WTC11 (cell line): Measurements from ENCODE around the gene CAPN7. TPM values are rescaled to one million over a fixed set of nuclear protein-coding genes. Genes with fewer than 3 reads are reported as not detected.

ENCODE experiments used
- ATAC-seq: fragments of 200-7000 bp; cut with Tn5 transposase; 2 replicates; pipeline ENCODE4 v1.10.0; 2021; ENCODE audit warnings: mild to moderate bottlenecking, moderate library complexity
- CTCF ChIA-PET: fragments of 300-600 bp; sonication (Branson Sonifier 250); formaldehyde crosslinking; loops from one replicate; lab custom pipeline; 2021; ENCODE audit warnings: antibody characterized with exemption; lab: Charles Lee
- POLR2A ChIA-PET: fragments of 350-600 bp; sonication (Branson Sonifier 250); formaldehyde crosslinking; loops from one replicate; lab custom pipeline; 2021; ENCODE audit warnings: antibody characterized with exemption; lab: Charles Lee
- DNase-seq: peaks from one replicate; pipeline ENCODE4 v3.0.0; 2021; ENCODE audit warnings: low spot score
- H3K27ac Mint-ChIP-seq: 2 replicates; pipeline ENCODE4 v1.8.0; 2021; ENCODE audit warnings: mixed read lengths
- H3K27me3 Mint-ChIP-seq: 2 replicates; pipeline ENCODE4 v1.8.0; 2021; ENCODE audit warnings: low read depth, mild to moderate bottlenecking, moderate library complexity, mixed read lengths
- H3K36me3 Mint-ChIP-seq: 2 replicates; pipeline ENCODE4 v1.8.0; 2021; ENCODE audit warnings: mixed read lengths
- H3K4me1 Mint-ChIP-seq: 2 replicates; pipeline ENCODE4 v1.8.0; 2022; ENCODE audit warnings: mixed read lengths
- H3K4me3 Mint-ChIP-seq: 2 replicates; pipeline ENCODE4 v1.8.0; 2021; ENCODE audit warnings: mild to moderate bottlenecking, moderate library complexity, mixed read lengths
- H3K9me3 Mint-ChIP-seq: 2 replicates; pipeline ENCODE4 v1.8.0; 2021; ENCODE audit warnings: mixed read lengths
- FOXK1 ChIP-seq: sonication (generic); formaldehyde crosslinking; IDR thresholded peaks from 2 replicates; pipeline ENCODE4 v1.8.0; 2022; ENCODE audit warnings: mild to moderate bottlenecking, moderate library complexity, missing genetic modification reagents
- IRF2 ChIP-seq: sonication (generic); formaldehyde crosslinking; IDR thresholded peaks from 2 replicates; pipeline ENCODE4 v1.8.0; 2022; ENCODE audit warnings: low read depth, missing genetic modification reagents, borderline replicate concordance
- KAT7 ChIP-seq: sonication (generic); formaldehyde crosslinking; IDR thresholded peaks from 2 replicates; pipeline ENCODE4 v1.8.1; 2023; ENCODE audit warnings: missing genetic modification reagents, mild to moderate bottlenecking, borderline replicate concordance
- NFATC4 ChIP-seq: fragments of 250-450 bp; sonication (Bioruptor Pico); IDR thresholded peaks from 2 replicates; pipeline ENCODE4 v1.9.0; 2021; ENCODE audit warnings: mild to moderate bottlenecking
- NR3C1 ChIP-seq: sonication (generic); formaldehyde crosslinking; conservative IDR thresholded peaks from 2 replicates; pipeline ENCODE4 v1.8.1; 2023; ENCODE audit warnings: low read depth, mild to moderate bottlenecking, missing genetic modification reagents
- PRRX2 ChIP-seq: fragments of 250-450 bp; sonication (Bioruptor Pico); IDR thresholded peaks from 2 replicates; pipeline ENCODE4 v1.8.0; 2021; ENCODE audit warnings: mild to moderate bottlenecking
- SP1 ChIP-seq: sonication (generic); formaldehyde crosslinking; conservative IDR thresholded peaks from 2 replicates; pipeline ENCODE4 v1.8.1; 2022; ENCODE audit warnings: missing genetic modification reagents
- TP53 ChIP-seq: sonication (generic); formaldehyde crosslinking; IDR thresholded peaks from 2 replicates; pipeline ENCODE4 v1.8.1; 2023; ENCODE audit warnings: mild to moderate bottlenecking, missing genetic modification reagents
- ZNF121 ChIP-seq: sonication (generic); formaldehyde crosslinking; IDR thresholded peaks from 2 replicates; pipeline ENCODE4 v1.8.0; 2023; ENCODE audit warnings: missing genetic modification reagents
- ZNF232 ChIP-seq: sonication (generic); formaldehyde crosslinking; IDR thresholded peaks from 2 replicates; pipeline ENCODE4 v1.8.0; 2022; ENCODE audit warnings: mild to moderate bottlenecking, missing genetic modification reagents
- ZNF416 ChIP-seq: fragments of 250-450 bp; sonication (Bioruptor Pico); IDR thresholded peaks from 2 replicates; pipeline ENCODE4 v1.9.0; 2021; ENCODE audit warnings: mild to moderate bottlenecking, inconsistent platforms
- ZNF671 ChIP-seq: fragments of 250-450 bp; sonication (Bioruptor Pico); IDR thresholded peaks from 2 replicates; pipeline ENCODE4 v1.8.0; 2021; ENCODE audit warnings: mild to moderate bottlenecking
- total RNA-seq: library from RNA; stranded (reverse); gene quantifications from 3 replicates; pipeline ENCODE4 v1.2.3, GENCODE V29; 2021
- TF ChIP-seq, protein P1 (sequence below): sonication (generic); formaldehyde crosslinking; IDR thresholded peaks from 2 replicates; pipeline ENCODE4 v1.8.1; 2022; ENCODE audit warnings: low read depth, mild to moderate bottlenecking, moderate library complexity, missing genetic modification reagents, borderline replicate concordance
- TF ChIP-seq, protein P2 (sequence below): sonication (generic); formaldehyde crosslinking; IDR thresholded peaks from 2 replicates; pipeline ENCODE4 v1.8.1; 2023; ENCODE audit warnings: mild to moderate bottlenecking, moderate library complexity, missing genetic modification reagents
- TF ChIP-seq, protein P3 (sequence below): sonication (generic); formaldehyde crosslinking; IDR thresholded peaks from 2 replicates; pipeline ENCODE4 v1.8.0; 2022; ENCODE audit warnings: missing genetic modification reagents
- TF ChIP-seq, protein P4 (sequence below): fragments of 250-450 bp; sonication (Bioruptor Pico); IDR thresholded peaks from 2 replicates; pipeline ENCODE4 v1.9.0; 2021; ENCODE audit warnings: mild to moderate bottlenecking
- TF ChIP-seq, protein P5 (sequence below): sonication (generic); formaldehyde crosslinking; IDR thresholded peaks from 2 replicates; pipeline ENCODE4 v1.8.0; 2022; ENCODE audit warnings: mild to moderate bottlenecking, missing genetic modification reagents
- TF ChIP-seq, protein P6 (sequence below): sonication (generic); formaldehyde crosslinking; IDR thresholded peaks from 2 replicates; pipeline ENCODE4 v1.8.1; 2022; ENCODE audit warnings: mild to moderate bottlenecking, moderate library complexity, missing genetic modification reagents

Gene CAPN7
- total RNA-seq, 1 experiment from 2014 or later = 16.8 TPM

DNA sequence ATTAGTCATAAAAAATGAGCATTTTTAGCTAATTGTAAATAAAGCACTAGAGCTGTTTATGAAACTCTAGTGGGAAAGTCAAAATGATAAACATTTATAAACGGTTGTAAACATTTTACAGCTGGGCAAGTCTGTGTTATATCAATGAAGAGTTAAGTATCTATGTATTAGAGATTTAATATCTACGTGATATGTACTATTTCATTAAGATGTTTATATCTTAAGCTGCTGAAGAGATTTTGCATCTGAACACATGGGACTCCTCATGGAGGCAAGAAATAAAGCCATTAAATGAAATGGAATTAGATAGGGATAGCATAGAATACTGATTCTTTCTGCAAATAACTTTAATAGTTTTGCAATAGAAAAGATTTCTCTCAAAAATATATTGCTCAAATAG, 23.0 kb upstream of the CAPN7 start:
- ChIA-PET CTCF (no interaction called here), POLR2A (no interaction called here)
- Mint-ChIP-seq H3K27me3 (peaks cover 2% of the 10 kb centered on the region; the same call in 1 of the 2 replicates), H3K4me1 (peaks cover 35% of the 10 kb centered on the region), H3K36me3 (peaks cover 6% of the 10 kb centered on the region), H3K9me3 (peaks cover 8% of the 10 kb centered on the region), H3K4me3 (no peak overlapping the region), H3K27ac (no peak overlapping the region)
- DNase-seq (no peak), ATAC-seq (no peak)
- TF ChIP-seq, protein P1, sequence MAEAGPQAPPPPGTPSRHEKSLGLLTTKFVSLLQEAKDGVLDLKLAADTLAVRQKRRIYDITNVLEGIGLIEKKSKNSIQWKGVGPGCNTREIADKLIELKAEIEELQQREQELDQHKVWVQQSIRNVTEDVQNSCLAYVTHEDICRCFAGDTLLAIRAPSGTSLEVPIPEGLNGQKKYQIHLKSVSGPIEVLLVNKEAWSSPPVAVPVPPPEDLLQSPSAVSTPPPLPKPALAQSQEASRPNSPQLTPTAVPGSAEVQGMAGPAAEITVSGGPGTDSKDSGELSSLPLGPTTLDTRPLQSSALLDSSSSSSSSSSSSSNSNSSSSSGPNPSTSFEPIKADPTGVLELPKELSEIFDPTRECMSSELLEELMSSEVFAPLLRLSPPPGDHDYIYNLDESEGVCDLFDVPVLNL (CRISPR knock-in tag) = no peak
- TF ChIP-seq PRRX2 = no peak
- TF ChIP-seq IRF2 = no peak
- TF ChIP-seq, protein P2, sequence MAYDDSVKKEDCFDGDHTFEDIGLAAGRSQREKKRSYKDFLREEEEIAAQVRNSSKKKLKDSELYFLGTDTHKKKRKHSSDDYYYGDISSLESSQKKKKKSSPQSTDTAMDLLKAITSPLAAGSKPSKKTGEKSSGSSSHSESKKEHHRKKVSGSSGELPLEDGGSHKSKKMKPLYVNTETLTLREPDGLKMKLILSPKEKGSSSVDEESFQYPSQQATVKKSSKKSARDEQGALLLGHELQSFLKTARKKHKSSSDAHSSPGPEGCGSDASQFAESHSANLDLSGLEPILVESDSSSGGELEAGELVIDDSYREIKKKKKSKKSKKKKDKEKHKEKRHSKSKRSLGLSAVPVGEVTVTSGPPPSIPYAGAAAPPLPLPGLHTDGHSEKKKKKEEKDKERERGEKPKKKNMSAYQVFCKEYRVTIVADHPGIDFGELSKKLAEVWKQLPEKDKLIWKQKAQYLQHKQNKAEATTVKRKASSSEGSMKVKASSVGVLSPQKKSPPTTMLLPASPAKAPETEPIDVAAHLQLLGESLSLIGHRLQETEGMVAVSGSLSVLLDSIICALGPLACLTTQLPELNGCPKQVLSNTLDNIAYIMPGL (CRISPR knock-in tag) = no peak
- no peak for TF ChIP-seq NFATC4 (CRISPR knock-in tag)
- TF ChIP-seq, protein P3, sequence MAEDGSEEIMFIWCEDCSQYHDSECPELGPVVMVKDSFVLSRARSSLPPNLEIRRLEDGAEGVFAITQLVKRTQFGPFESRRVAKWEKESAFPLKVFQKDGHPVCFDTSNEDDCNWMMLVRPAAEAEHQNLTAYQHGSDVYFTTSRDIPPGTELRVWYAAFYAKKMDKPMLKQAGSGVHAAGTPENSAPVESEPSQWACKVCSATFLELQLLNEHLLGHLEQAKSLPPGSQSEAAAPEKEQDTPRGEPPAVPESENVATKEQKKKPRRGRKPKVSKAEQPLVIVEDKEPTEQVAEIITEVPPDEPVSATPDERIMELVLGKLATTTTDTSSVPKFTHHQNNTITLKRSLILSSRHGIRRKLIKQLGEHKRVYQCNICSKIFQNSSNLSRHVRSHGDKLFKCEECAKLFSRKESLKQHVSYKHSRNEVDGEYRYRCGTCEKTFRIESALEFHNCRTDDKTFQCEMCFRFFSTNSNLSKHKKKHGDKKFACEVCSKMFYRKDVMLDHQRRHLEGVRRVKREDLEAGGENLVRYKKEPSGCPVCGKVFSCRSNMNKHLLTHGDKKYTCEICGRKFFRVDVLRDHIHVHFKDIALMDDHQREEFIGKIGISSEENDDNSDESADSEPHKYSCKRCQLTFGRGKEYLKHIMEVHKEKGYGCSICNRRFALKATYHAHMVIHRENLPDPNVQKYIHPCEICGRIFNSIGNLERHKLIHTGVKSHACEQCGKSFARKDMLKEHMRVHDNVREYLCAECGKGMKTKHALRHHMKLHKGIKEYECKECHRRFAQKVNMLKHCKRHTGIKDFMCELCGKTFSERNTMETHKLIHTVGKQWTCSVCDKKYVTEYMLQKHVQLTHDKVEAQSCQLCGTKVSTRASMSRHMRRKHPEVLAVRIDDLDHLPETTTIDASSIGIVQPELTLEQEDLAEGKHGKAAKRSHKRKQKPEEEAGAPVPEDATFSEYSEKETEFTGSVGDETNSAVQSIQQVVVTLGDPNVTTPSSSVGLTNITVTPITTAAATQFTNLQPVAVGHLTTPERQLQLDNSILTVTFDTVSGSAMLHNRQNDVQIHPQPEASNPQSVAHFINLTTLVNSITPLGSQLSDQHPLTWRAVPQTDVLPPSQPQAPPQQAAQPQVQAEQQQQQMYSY (CRISPR knock-in tag) = no peak
- TF ChIP-seq, protein P4, sequence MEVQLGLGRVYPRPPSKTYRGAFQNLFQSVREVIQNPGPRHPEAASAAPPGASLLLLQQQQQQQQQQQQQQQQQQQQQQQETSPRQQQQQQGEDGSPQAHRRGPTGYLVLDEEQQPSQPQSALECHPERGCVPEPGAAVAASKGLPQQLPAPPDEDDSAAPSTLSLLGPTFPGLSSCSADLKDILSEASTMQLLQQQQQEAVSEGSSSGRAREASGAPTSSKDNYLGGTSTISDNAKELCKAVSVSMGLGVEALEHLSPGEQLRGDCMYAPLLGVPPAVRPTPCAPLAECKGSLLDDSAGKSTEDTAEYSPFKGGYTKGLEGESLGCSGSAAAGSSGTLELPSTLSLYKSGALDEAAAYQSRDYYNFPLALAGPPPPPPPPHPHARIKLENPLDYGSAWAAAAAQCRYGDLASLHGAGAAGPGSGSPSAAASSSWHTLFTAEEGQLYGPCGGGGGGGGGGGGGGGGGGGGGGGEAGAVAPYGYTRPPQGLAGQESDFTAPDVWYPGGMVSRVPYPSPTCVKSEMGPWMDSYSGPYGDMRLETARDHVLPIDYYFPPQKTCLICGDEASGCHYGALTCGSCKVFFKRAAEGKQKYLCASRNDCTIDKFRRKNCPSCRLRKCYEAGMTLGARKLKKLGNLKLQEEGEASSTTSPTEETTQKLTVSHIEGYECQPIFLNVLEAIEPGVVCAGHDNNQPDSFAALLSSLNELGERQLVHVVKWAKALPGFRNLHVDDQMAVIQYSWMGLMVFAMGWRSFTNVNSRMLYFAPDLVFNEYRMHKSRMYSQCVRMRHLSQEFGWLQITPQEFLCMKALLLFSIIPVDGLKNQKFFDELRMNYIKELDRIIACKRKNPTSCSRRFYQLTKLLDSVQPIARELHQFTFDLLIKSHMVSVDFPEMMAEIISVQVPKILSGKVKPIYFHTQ (CRISPR knock-in tag) = no peak
- TF ChIP-seq, protein P5, sequence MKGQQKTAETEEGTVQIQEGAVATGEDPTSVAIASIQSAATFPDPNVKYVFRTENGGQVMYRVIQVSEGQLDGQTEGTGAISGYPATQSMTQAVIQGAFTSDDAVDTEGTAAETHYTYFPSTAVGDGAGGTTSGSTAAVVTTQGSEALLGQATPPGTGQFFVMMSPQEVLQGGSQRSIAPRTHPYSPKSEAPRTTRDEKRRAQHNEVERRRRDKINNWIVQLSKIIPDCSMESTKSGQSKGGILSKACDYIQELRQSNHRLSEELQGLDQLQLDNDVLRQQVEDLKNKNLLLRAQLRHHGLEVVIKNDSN (CRISPR knock-in tag) = no peak
- no peak for TF ChIP-seq ZNF416
- TF ChIP-seq FOXK1 (CRISPR knock-in tag) = no peak
- TF ChIP-seq SP1 (CRISPR knock-in tag) = no peak
- TF ChIP-seq ZNF232 (CRISPR knock-in tag) = no peak
- no peak for TF ChIP-seq ZNF671 (CRISPR knock-in tag)
- no peak for TF ChIP-seq NR3C1
- TF ChIP-seq KAT7 (CRISPR knock-in tag) = no peak
- no peak for TF ChIP-seq TP53 (CRISPR knock-in tag)
- TF ChIP-seq, protein P6, sequence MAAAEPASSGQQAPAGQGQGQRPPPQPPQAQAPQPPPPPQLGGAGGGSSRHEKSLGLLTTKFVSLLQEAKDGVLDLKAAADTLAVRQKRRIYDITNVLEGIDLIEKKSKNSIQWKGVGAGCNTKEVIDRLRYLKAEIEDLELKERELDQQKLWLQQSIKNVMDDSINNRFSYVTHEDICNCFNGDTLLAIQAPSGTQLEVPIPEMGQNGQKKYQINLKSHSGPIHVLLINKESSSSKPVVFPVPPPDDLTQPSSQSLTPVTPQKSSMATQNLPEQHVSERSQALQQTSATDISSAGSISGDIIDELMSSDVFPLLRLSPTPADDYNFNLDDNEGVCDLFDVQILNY (CRISPR knock-in tag) = no peak
- no peak for TF ChIP-seq ZNF121 (CRISPR knock-in tag)
